ENCODE measurements around the gene DAO. TPM values are rescaled to one million over a fixed set of nuclear protein-coding genes. Genes with fewer than 3 reads are reported as not detected.

Gene DAO
- total RNA-seq, 1 donor: not detected

DNA sequence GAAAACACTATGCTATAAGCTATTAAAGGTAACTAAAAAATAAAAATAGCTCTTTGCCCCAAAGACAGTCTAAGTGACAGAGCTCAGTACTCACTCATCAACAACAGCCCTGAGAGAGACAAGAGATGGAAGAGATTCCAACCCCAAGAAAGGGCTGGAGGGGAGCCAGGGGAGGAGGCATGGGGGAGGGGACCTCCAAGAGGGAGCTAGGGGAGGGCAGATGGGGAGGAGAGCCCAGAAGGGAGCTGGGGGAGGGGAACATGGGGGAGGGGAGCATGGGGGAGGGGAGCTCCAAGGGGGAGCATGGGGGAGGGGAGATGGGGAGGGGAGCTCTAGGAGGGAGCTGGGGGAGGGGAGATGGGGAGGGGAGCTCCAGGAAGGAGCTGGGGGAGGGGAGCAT, 30.2 kb upstream of the DAO start:
- peak; percentile 28 for DNase-seq (ENCODE audit: low read depth)

DNA sequence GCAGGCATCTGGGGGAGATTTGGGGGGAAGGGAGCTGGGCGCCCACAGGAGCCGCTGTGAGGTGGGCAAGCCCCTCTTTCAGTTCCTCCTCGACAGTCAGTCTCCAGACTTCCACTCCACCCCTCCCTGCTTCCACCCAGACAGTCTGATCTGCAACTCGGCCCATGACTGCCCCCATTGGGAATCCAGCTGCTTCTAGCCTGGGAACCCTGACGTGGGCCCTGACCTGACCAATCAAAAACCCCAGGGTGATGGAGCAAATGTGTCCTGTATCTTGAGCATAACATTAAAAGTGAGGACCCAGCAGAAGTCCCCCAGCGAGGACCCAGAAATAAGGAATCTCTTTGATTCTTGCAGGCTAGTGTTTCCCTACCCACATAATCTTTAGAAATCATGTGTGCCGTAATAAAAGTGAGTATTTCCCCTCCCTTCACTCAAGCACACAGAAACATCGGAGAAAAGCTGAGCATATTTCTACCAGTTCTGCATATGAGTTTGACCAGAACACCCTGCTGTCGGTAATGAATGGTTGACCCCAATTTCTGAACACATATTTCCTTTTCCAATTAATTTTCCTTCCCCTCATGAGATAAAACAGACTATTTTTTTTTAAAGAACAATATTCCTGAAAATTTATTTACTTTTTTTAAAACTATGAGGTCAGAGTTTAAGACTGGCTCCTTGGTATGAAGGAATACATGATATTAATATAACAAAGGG, 28.9 kb upstream of the DAO start:
- peak; percentile 94 for DNase-seq (ENCODE audit: low read depth)
- TF ChIP-seq, protein P1, sequence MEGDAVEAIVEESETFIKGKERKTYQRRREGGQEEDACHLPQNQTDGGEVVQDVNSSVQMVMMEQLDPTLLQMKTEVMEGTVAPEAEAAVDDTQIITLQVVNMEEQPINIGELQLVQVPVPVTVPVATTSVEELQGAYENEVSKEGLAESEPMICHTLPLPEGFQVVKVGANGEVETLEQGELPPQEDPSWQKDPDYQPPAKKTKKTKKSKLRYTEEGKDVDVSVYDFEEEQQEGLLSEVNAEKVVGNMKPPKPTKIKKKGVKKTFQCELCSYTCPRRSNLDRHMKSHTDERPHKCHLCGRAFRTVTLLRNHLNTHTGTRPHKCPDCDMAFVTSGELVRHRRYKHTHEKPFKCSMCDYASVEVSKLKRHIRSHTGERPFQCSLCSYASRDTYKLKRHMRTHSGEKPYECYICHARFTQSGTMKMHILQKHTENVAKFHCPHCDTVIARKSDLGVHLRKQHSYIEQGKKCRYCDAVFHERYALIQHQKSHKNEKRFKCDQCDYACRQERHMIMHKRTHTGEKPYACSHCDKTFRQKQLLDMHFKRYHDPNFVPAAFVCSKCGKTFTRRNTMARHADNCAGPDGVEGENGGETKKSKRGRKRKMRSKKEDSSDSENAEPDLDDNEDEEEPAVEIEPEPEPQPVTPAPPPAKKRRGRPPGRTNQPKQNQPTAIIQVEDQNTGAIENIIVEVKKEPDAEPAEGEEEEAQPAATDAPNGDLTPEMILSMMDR (IDR thresholded peaks at IDR 0.05; ENCODE audit: insufficient read depth, low read depth, low read length): peak; percentile 24
- H3K4me3 ChIP-seq (ENCODE audit: low read depth, low read length): no peak overlapping the region

More for the DNA sequence above, 30.2 kb upstream of the DAO start:
- TF ChIP-seq, protein P1 (IDR thresholded peaks at IDR 0.05; ENCODE audit: insufficient read depth, low read depth, low read length): no peak
- no peak overlapping the region for H3K4me3 ChIP-seq (ENCODE audit: low read depth, low read length)

DNA sequence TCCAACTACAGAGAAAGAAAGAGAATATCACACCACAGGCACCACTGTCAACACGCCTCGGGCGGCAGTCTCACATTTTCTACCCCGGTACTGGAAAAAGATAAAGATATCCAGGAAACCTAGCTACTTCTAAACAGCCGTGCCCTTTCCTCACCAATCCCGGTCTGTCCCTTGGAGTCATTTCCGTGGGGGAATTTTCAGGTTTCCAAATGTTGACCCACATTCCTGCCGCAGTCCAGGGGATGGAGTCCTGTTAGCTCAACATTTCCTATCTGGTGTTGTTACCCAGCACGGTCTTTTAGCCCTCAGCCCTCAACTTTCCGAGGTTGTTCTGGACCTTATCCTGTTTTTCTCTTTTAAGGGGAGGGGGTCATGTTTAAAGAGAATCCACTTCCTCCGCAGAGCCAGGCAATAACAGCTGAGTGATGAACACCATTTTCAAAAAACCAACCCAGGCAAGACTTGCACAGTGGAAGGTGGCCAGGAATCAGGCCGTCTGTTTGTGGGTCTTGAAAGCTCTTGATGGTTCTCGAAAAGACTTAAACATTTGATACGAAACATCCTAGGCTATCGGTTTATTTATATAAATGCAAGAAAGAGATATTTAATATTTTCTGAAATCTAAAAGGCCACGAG, 27.1 kb upstream of the DAO start:
- peak overlapping the region; percentile 5 for H3K4me3 ChIP-seq (ENCODE audit: low read depth, low read length)
- peak; percentile 34 for DNase-seq (ENCODE audit: low read depth)
- TF ChIP-seq, protein P1 (IDR thresholded peaks at IDR 0.05; ENCODE audit: insufficient read depth, low read depth, low read length): no peak

DNA sequence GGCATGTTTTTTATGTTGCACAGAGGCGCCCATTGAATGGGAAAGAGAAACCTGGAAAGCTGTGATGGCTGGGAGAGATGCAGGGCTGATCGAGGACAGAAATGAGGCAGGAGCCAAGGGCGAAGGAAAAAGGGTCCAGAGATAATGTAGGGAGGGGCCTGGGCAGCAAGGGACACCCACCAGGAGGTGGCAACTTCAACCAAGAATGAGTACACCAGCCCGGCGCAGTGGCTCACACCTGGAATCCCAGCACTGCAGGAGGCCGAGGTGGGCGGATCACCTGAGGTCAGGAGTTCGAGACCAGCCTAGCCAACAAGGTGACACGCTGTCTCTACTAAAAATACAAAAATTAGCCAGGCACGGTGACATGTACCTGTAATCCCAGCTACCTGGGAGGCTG, 26.5 kb upstream of the DAO start:
- H3K4me3 ChIP-seq (ENCODE audit: low read depth, low read length): no peak overlapping the region
- TF ChIP-seq, protein P1 (IDR thresholded peaks at IDR 0.05; ENCODE audit: insufficient read depth, low read depth, low read length): no peak
- DNase-seq (ENCODE audit: low read depth): no peak

DNA sequence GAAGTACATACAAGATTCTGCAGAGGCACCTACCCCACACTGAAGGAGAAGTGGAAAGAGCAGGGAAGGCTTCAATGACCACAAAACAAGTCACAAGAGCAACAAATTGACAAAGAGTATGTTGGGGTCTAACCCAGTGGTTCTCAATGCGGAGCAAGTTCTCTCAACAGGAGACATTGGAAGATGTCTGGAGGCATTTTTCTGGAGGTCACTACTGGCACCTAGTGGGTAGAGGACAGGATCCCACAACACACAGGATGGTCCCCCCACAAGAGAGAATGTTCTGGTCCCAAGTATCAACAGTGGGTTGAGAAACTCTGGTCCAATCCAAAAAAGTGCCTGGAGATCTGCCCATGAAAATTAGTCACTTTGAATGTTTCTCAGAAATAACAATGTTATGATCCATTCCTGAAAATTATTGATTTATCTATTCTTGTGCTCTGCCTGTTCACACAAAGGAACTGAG, 25.9 kb upstream of the DAO start:
- TF ChIP-seq, protein P1 (IDR thresholded peaks at IDR 0.05; ENCODE audit: insufficient read depth, low read depth, low read length): peak; percentile 60
- no peak overlapping the region for H3K4me3 ChIP-seq (ENCODE audit: low read depth, low read length)
- peak; percentile 93 for DNase-seq (ENCODE audit: low read depth)

DNA sequence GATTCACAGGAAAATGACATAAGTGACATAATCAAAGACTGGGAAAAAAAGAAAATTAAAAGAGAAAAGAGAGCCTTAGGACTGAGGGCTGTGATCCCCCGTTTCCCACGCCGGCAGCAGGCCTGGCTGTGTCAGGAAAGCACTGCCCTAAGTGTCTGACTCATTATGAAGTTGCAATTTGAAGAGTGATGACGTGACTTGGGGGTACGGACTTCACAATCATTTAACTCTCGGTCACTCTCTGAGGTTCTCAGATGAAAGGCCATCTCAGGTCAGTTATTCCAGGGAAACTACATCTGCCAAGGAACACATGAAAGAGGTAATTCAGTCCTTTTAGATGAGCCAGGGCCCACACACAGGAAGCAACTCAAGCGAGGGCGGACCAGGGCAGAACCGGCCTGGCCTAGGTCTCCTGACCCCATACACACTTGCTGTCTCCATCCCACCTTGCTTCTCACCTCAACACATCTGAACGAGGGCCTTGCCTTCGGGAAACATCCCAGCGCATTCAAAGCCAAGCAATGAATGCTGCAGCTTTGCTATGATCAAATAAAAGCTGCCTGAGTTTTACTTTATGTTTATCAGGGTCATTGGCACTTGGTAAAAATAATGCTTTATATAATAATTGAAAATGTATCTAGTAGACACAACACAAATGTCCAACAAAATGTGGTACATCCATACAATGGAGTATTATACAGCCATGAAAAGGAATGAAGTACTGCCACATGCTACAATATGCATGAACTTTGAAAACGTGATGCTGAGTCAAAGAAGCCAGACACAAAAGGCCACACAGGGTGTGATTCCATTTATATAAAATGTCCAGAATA, 25.2 kb upstream of the DAO start:
- TF ChIP-seq, protein P1 (IDR thresholded peaks at IDR 0.05; ENCODE audit: insufficient read depth, low read depth, low read length): no peak
- DNase-seq (ENCODE audit: low read depth): peak; percentile 98
- no peak overlapping the region for H3K4me3 ChIP-seq (ENCODE audit: low read depth, low read length)

Measured in fibroblast of villous mesenchyme (primary cell).